PC-3 (cell line): ENCODE data around the gene TGFB3. TPM values are rescaled to one million over a fixed set of nuclear protein-coding genes. Genes with fewer than 3 reads are reported as not detected.
"Not testable (repeated sequence)": the region's sequence is repeated elsewhere in the genome, so short reads cannot be mapped to it uniquely, and the experiment has no call there.

Experiments
- ATAC-seq: fragments of 200-7000 bp; cut with Tn5 transposase; 2 replicates; pipeline ENCODE4 v1.9.1; 2020; ENCODE audit warnings: mild to moderate bottlenecking, moderate library complexity
- BruUV-seq: library from RNA; stranded (reverse); fragments of 400-500 nt; replicated peaks from 2 replicates; lab custom pipeline; 2021; lab: Mats Ljungman, UMichigan
- CTCF ChIA-PET: fragments of 300-600 bp; sonication (Branson Sonifier 250); formaldehyde crosslinking; loops from one replicate; lab custom pipeline; 2022; ENCODE audit warnings: antibody characterized with exemption; lab: Charles Lee
- POLR2A ChIA-PET: fragments of 300-600 bp; sonication (Branson Sonifier 250); formaldehyde crosslinking; loops from one replicate; lab custom pipeline; 2022; ENCODE audit warnings: antibody characterized with exemption; ENCODE audit not compliant: unreplicated experiment; lab: Charles Lee
- DNase-seq: peaks from one replicate; pipeline ENCODE4 v3.0.0-alpha.2; 2015
- H2AFZ ChIP-seq: fragments of 300-600 bp; sonication (generic); 2 replicates; pipeline ENCODE4 v1.6.0; 2016; ENCODE audit warnings: antibody characterized with exemption, low read length
- H3F3A ChIP-seq: fragments of 300-600 bp; sonication (generic); one replicate; pipeline ENCODE4 v1.6.0; 2017; ENCODE audit warnings: antibody characterized with exemption, low read length, control low read depth, mild to moderate bottlenecking; ENCODE audit not compliant: unreplicated experiment
- H3K27ac ChIP-seq: fragments of 300-600 bp; sonication (generic); 2 replicates; pipeline ENCODE4 v1.5.1; 2016; ENCODE audit warnings: mild to moderate bottlenecking, low read length
- H3K27me3 ChIP-seq: fragments of 300-600 bp; sonication (generic); 2 replicates; pipeline ENCODE4 v1.6.1; 2016; ENCODE audit warnings: low read length, mixed read lengths
- H3K36me3 ChIP-seq: fragments of 300-600 bp; sonication (generic); 2 replicates; pipeline ENCODE4 v1.6.1; 2016; ENCODE audit warnings: low read depth, mixed run types, low read length, mixed read lengths
- H3K4me1 ChIP-seq: fragments of 300-600 bp; sonication (generic); 2 replicates; pipeline ENCODE4 v1.5.1; 2016; ENCODE audit warnings: low read length; ENCODE audit not compliant: insufficient read depth
- H3K4me2 ChIP-seq: fragments of 300-600 bp; sonication (generic); 2 replicates; pipeline ENCODE4 v1.6.0; 2016; ENCODE audit warnings: low read length
- H3K4me3 ChIP-seq: fragments of 300-600 bp; sonication (generic); 2 replicates; pipeline ENCODE4 v1.5.1; 2016; ENCODE audit warnings: mild to moderate bottlenecking, low read length, mixed read lengths
- H3K79me2 ChIP-seq: fragments of 300-600 bp; sonication (generic); 2 replicates; pipeline ENCODE4 v1.6.1; 2017; ENCODE audit warnings: low read length, mixed read lengths
- H3K9ac ChIP-seq: fragments of 300-600 bp; sonication (generic); 2 replicates; pipeline ENCODE4 v1.6.0; 2016; ENCODE audit warnings: mild to moderate bottlenecking, low read length
- H3K9me2 ChIP-seq: fragments of 300-600 bp; sonication (generic); replicated peaks from 2 replicates; pipeline ENCODE4 v1.6.1; 2016; ENCODE audit warnings: mixed run types, low read length, mixed read lengths
- H3K9me3 ChIP-seq: fragments of 300-600 bp; sonication (generic); 2 replicates; pipeline ENCODE4 v1.6.1; 2016; ENCODE audit warnings: low read length, mixed read lengths
- H4K20me1 ChIP-seq: fragments of 300-600 bp; sonication (generic); 2 replicates; pipeline ENCODE4 v1.6.1; 2016; ENCODE audit warnings: low read length, mixed read lengths
- EZH2 ChIP-seq: fragments of 300-600 bp; sonication (generic); IDR thresholded peaks from one replicate; pipeline ENCODE4 v1.6.1; 2017; ENCODE audit warnings: antibody characterized with exemption, mild to moderate bottlenecking, low read length; ENCODE audit not compliant: unreplicated experiment
- EZH2phosphoT487 ChIP-seq: fragments of 300-600 bp; sonication (generic); IDR thresholded peaks from 2 replicates; pipeline ENCODE4 v1.6.1; 2018; ENCODE audit warnings: mild to moderate bottlenecking, antibody characterized with exemption, low read length, borderline replicate concordance
- intact Hi-C: fragments of 100-400 bp; cut with micrococcal nuclease; formaldehyde crosslinking; loops from 2 replicates; pipeline ENCODE4 v1.9.0; 2023
- total RNA-seq: library from RNA; depleted of rRNA; stranded (reverse); fragments of >200 nt; gene quantifications from 2 replicates; pipeline ENCODE4 v1.2.3, GENCODE V29; 2014
- TF ChIP-seq, protein P1 (sequence below): fragments of 300-600 bp; sonication (generic); conservative IDR thresholded peaks from 2 replicates; pipeline ENCODE4 v1.5.1; 2017; ENCODE audit warnings: antibody characterized with exemption, low read depth, mild to moderate bottlenecking, low read length

The TGFB3 gene
- total RNA-seq, 1 experiment from 2014 or later = 10.2 TPM

DNA sequence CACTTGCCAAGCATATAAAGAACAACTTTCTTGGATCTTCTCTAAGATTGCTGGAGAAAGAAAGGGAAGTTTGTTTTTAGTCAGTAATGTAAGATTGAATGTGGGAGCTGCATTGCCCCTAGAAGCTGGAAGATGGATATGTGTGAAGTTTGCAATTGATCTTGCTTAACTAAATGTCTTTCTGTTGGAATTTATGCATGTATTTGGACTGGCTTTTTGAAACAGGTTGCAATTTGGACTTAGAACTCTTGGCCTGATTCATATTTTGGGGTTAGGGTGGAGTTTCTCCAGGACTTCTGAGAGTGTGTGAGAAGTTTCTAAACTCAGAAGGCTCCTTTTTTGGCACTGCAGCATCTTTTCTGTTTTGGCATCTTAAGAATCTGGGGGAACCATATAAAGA, 30.1 kb upstream of the TGFB3 start:
- Histone ChIP-seq H3K4me2 (no peak overlapping the region), H3K9ac (no peak overlapping the region), H3F3A (no peaks in the 10 kb centered on the region), H4K20me1 (no peaks in the 10 kb centered on the region), H2AFZ (no peak overlapping the region), H3K27me3 (no peaks in the 10 kb centered on the region), H3K9me2 (no peaks in the 10 kb centered on the region), H3K79me2 (no peaks in the 10 kb centered on the region), H3K9me3 (no peaks in the 10 kb centered on the region), H3K4me3 (no peak overlapping the region), H3K27ac (no peak overlapping the region), H3K36me3 (no peaks in the 10 kb centered on the region), H3K4me1 (no peaks in the 10 kb centered on the region)
- no peak for DNase-seq
- ChIA-PET CTCF (no interaction called here), POLR2A (no interaction called here)
- BruUV-seq = no TSS peak
- TF ChIP-seq EZH2phosphoT487 (no peak), EZH2 (no peak)
- TF ChIP-seq, protein P1, sequence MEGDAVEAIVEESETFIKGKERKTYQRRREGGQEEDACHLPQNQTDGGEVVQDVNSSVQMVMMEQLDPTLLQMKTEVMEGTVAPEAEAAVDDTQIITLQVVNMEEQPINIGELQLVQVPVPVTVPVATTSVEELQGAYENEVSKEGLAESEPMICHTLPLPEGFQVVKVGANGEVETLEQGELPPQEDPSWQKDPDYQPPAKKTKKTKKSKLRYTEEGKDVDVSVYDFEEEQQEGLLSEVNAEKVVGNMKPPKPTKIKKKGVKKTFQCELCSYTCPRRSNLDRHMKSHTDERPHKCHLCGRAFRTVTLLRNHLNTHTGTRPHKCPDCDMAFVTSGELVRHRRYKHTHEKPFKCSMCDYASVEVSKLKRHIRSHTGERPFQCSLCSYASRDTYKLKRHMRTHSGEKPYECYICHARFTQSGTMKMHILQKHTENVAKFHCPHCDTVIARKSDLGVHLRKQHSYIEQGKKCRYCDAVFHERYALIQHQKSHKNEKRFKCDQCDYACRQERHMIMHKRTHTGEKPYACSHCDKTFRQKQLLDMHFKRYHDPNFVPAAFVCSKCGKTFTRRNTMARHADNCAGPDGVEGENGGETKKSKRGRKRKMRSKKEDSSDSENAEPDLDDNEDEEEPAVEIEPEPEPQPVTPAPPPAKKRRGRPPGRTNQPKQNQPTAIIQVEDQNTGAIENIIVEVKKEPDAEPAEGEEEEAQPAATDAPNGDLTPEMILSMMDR = no peak
- intact Hi-C loops = no loop called here
- no peak for ATAC-seq

GRCh38 chr14:76009627-76010026, 27.8 kb upstream of the TGFB3 start:
- intact Hi-C loops, H3K9me3 ChIP-seq, H3K4me2 ChIP-seq, H3K4me1 ChIP-seq, H3K79me2 ChIP-seq, H3K9ac ChIP-seq, H3K9me2 ChIP-seq, BruUV-seq, H4K20me1 ChIP-seq, H3K36me3 ChIP-seq, H3K27ac ChIP-seq, ATAC-seq, POLR2A ChIA-PET, H3F3A ChIP-seq, H3K27me3 ChIP-seq, H3K4me3 ChIP-seq, DNase-seq, H2AFZ ChIP-seq, CTCF ChIA-PET: not testable (repeated sequence)

DNA sequence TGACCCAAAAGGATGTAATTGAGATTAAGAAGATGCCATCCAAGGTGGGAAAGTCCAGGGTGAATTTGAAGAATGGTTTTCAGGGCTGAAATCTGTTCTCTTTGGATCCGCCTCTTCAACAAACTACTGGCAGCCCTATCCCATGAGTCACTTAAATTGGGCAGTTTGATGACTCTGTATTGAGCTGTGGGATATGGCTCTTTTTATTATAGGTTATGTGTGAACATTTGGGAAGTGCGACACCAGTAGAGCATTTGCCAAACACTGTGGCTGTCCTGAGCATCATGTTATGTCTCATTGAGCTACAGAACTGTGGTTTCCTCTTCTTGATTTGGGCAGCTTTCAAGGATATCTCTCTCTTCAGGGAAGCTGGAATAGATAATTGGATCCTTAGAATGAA, 26.1 kb upstream of the TGFB3 start:
- CTCF ChIA-PET = no interaction called here
- Histone ChIP-seq H3K4me2 (no peak overlapping the region), H3F3A (no peaks in the 10 kb centered on the region), H3K36me3 (peaks cover 11% of the 10 kb centered on the region), H2AFZ (no peak overlapping the region), H4K20me1 (no peaks in the 10 kb centered on the region), H3K27me3 (no peaks in the 10 kb centered on the region), H3K9me3 (peaks cover 6% of the 10 kb centered on the region; the same call in 1 of the 2 replicates), H3K9ac (no peak overlapping the region), H3K9me2 (no peaks in the 10 kb centered on the region), H3K4me3 (no peak overlapping the region), H3K27ac (no peak overlapping the region), H3K4me1 (no peaks in the 10 kb centered on the region), H3K79me2 (no peaks in the 10 kb centered on the region)
- DNase-seq (peak; percentile 47), ATAC-seq (peak; percentile 96)
- POLR2A ChIA-PET = no interaction called here
- TF ChIP-seq, protein P1 = no peak
- TF ChIP-seq EZH2phosphoT487 (no peak), EZH2 (no peak)
- BruUV-seq = no TSS peak
- intact Hi-C loops = no loop called here
